NCI-H1417 (cell line): ENCODE measurements around the gene CYP2D6.
"Not testable (repeated sequence)": the region's sequence is repeated elsewhere in the genome, so short reads cannot be mapped to it uniquely, and the experiment has no call there.

Source experiments
- DNase-seq, 3 experiments: peaks; one replicate each; lab custom pipeline; 2025; lab: John Stamatoyannopoulos, UW

The CYP2D6 gene

DNA sequence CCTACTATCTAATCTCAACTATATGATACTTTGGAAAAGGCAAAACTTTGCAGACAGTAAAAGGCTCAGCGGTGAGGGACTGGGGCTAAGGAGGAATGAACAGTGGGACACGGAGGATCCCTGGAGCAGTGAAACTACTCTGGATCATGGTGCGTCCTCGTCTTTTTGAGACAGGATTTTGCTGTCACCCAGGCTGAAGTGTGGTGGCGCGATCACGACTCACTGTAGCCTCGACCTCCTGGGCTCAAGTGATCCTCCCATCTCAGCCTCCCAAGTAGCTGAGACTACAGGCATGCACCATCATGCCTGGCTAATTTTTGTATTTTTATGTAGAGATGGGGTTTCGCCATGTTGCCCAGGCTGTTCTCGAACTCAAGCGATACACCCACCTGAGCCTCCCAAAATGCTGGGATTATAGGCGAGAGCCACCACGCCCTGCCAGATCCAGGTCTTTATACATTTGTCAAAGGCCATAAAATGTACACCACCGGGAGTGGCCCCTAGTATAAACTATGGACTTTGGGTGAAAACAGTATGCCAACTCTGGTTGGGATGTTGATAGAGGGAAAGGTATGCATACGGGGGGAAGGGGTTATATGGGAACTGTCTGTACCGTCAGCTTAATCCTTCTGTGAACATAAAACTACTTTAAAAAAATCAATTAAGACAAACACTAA lies 28.0 kb upstream of the CYP2D6 start:
- no peak for DNase-seq

DNA sequence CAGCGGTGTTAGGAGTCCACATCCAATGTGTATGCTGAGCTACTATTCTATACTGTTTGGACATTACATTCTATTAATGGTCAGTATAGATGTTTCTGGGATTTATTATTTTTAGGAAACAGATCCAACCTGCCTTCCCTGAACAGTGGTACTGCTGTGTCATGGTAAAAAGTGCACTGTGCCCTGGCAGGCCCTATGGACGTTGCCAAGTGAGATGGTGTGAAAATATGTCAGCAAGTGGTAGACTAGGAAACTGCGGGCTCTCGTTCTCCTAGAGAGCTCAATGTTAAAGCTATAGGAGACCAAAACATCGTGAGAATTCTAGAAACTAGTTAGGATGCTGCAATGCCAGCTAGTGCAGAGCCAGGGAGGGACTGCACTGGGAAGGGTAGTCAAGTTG lies 26.0 kb upstream of the CYP2D6 start:
- no peak for DNase-seq

DNA sequence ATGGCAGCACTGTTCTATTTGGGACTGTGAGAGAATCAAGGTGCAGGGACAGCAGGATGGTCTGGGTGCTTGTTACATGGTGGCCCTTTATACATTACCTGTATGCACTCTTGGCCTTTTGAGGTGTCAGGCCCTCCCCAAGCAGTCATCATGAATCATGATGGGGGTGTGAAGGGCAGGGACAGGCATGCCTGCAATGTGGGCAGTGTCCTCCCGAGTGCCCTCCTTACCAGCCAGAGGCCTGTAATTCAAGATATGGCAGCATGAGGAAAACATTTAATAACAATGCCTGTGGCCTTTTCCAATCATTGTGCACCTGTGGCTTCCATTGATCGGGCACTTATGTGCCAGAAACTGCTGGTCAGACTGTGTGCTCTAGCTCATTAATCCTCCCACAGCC lies 25.5 kb upstream of the CYP2D6 start:
- no peak for DNase-seq

DNA sequence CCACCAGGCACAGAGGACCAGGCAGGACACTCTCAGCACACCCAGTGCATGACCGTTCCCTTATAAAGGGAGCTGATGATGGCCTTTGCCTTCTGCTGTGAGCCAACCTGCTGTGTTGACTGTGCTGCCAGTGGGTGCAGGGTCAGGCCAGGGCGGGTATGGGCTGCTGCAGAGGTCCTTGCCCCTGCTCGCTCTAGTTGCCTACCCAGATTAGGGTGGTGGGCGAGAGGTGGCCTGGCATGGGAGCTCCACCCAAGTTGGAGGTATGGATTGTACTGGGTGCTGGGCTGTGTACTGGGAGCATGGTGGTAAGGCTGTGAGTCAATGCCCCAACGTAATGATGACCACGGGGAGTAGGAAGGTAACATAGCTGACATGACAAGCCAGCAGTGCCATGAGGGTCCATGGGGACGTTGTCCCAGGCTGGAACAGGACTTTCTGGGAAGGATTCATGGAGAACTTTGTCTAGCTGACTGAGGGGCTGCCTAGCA lies 24.5 kb upstream of the CYP2D6 start:
- no peak for DNase-seq

DNA sequence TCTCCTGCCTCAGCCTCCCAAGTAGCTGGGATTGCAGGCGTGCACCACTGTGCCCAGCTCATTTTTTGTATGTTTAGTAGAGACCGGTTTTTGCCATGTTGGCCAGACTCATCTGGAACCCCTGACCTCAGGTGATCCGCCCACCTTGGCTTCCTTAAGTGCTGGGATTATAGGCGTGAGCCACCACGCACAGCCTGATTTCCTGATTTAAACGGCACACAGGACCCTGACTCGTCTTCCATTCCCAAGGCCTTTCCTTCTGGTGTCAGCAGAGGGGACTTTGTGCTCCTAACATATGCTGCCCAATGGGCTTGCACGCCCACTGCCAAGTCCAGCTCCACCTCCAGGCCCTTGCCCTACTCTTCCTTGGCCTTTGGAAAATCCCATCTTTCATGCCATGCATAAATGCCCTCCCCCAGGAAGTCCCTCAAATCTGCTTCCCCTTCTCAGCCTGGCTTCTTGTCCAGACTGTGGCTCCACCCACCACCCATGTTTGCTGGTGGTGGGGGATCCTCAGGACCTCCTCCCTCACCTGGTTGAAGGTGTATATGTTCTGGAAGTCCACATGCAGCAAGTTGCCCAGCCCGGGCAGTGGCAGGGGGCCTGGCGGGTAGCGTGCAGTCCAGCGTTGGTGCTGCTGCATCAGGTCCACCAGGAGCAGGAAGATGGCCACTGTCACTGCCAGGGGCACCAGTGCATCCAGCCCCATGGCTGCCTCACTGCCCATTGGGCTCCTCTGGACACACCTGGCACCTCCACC lies 23.9 kb upstream of the CYP2D6 start:
- DNase-seq = no peak

DNA sequence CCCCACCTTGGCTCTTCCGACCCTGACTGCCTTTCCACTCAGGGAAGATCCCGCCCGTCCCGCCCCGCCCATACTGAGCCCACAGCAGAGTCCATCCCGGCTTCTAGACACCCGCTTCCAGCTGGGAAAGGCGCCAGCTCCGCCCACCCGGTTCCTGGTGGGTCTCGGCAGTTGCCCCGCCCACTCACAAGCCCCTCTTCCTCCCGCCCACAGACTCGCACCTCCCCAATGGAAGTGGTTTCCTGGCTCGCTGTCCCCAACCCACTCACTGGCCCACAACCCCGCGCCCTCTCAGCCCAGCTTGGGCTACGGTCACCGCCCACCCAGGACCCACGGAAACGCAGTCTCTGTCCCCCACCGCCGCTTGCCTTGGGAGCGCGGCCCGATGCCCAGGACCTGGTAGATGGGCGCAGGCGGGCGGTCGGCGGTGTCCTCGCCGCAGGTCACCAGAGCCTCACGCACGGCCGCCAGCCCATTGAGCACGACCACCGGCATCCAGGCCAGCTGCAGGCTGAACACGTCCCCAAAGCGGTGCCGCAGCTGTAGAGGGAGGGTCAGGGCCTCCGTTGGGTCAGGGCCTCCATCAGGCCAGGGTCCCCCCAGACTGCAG lies 22.2 kb upstream of the CYP2D6 start:
- DNase-seq = no peak

DNA sequence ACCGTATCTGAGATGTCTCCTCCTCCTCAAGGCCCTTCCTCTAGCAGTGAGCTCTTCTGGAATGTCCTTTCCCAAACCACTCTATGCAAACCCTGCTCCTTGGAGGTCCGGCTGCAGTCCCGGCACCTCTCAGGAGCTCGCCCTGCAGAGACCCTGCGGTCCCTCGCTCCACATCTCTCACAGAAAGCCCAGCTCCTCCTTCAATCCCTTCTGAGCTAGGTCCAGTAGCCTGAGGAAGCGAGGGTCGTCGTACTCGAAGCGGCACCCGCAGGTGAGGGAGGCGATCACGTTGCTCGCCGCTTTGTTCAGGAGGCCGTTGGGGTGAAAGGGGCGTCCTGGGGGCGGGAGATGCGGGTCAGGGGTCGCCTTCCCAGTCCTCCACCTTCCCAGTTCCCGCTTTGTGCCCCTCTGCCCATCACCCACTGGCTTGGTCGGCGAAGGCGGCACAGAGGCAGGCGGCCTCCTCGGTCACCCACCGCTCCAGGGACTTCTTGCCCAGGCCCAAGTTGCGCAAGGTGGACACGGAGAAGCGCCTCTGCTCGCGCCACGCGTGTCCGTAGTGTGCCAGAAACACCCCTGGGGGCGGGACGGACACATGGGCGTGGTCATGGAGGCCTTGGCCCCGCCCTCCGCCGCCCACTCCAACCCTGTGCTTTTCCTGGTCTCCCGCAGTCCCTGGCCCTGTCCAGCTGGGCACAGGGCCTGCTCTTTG lies 21.5 kb upstream of the CYP2D6 start:
- DNase-seq = no peak

DNA sequence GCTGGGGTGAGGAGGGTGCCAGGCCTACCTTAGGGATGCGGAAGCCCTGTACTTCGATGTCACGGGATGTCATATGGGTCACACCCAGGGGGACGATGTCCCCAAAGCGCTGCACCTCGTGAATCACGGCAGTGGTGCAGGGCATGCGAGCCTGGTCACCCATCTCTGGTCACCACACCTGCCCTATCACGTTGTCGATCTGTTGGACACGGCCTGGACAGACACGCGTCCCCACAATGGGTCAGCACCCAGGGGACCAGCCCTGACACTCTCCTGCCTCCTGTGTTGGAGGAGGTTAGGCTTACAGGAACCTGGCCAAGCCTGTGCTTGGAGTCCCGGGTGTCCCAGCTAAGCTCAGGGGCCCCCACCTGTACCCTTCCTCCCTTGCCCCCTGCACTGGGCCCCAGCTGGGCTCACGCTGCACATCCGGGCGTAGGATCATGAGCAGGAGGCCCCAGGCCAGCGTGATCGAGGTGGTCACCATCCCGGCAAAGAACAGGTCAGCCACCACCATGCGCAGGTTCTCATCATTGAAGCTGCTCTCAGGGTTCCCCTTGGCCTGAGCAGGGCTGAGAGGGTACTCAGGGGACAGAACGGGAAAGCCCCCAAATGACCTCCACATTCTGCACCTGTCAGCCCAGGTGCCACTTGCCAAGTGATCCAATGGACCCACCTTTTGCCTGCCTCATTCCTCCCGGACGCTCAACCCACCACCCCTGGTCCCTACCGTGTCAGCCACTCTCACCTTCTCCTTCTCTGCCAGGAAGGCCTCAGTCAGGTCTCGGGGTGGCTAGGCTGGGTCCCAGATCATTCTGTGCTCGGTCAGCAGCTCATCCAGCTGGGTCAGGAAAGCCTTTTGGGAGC lies 20.3 kb upstream of the CYP2D6 start:
- no peak for DNase-seq

DNA sequence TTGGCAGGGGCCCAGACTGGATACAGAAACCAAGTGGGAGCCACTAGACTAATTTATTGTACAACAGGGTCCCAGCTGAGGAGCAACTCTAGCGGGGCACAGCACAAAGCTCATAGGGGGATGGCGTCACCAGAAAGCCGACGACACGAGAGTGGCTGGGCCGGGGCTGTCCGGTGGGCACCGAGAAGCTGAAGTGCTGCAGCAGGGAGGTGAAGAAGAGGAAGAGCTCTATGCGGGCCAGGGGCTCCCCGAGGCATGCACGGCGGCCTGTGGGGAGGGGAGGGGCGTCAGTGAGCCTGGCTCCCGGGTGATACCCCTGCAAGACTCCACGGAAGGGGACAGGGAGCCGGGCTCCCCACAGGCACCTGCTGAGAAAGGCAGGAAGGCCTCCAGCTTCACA lies 19.2 kb upstream of the CYP2D6 start:
- DNase-seq = not testable (repeated sequence)

DNA sequence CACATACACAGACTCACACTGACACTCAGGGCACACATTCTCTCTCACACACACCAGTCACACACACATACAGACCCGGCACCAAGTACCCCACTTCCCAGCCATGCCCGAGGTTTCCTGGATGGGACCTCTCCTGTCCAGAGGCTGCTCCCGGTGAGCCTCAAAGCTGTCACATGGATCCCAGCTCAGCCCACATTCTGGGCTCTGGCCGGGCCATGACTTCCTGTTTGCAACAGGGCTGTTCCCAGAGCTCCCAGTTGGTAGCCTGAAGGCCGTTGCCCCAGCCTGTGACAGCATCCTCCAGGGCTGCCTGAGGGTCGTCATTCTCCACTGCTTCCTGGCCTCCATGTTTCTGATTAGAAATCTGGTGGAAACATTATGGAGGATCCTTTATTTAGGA lies 14.6 kb upstream of the CYP2D6 start:
- no peak for DNase-seq

DNA sequence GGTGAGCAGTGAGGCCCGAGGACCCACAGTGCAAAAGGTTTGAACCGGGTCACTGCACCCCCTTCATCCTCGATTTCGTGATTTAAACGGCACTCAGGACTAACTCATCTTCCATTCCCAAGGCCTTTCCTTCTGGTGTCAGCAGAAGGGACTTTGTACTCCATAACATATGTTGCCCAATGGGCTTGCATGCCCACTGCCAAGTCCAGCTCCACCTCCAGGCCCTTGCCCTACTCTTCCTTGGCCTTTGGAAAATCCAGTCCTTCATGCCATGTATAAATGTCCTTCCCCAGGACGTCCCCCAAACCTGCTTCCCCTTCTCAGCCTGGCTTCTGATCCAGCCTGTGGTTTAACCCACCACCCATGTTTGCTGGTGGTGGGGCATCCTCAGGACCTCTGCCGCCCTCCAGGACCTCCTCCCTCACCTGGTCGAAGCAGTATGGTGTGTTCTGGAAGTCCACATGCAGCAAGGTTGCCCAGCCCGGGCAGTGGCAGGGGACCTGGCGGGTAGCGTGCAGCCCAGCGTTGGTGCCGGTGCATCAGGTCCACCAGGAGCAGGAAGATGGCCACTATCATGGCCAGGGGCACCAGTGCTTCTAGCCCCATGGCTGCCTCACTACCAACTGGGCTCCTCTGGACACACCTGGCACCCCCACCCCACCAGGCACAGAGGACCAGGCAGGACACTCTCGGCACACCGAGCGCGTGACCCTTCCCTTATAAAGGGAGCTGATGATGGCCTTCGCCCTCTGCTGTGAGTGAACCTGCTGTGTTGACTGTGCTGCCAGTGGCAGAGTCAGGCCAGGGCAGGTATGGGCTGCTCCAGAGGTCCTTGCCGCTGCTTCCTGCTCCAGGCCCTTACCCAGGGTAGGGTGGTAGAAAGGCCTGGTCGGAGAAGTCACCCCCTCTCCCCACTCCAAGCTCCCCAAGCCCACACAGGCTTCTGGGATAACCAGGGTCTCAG lies 13.5 kb upstream of the CYP2D6 start:
- not testable (repeated sequence) for DNase-seq

DNA sequence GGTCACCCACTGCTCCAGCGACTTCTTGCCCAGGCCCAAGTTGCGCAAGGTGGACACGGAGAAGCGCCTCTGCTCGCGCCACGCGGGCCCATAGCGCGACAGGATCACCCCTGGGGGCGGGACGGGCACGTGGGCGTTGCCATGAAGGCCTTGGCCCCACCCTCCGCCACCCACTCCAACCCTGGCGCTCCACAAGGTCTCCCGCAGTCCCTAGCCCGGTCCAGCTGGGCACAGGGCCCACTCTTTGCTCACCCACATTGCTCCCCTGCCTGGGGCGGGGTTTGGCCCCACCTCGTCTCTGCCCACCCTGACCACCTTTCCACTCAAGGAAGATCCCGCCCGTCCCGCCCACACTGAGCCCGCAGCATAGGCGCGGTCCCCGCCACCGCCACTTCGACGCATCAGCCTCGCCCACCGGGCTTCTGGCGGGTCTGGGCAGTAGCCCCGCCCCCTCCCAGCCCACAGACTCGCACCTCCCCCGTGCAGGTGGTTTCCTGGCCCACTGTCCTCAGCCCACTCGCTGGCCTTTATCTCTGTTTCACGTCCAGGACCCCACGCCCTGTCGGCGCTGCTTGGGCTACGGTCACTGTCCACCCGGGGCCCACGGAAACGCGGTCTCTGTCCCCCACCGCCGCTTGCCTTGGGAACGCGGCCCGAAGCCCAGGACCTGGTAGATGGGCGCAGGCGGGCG lies 12.3 kb upstream of the CYP2D6 start:
- DNase-seq = no peak

DNA sequence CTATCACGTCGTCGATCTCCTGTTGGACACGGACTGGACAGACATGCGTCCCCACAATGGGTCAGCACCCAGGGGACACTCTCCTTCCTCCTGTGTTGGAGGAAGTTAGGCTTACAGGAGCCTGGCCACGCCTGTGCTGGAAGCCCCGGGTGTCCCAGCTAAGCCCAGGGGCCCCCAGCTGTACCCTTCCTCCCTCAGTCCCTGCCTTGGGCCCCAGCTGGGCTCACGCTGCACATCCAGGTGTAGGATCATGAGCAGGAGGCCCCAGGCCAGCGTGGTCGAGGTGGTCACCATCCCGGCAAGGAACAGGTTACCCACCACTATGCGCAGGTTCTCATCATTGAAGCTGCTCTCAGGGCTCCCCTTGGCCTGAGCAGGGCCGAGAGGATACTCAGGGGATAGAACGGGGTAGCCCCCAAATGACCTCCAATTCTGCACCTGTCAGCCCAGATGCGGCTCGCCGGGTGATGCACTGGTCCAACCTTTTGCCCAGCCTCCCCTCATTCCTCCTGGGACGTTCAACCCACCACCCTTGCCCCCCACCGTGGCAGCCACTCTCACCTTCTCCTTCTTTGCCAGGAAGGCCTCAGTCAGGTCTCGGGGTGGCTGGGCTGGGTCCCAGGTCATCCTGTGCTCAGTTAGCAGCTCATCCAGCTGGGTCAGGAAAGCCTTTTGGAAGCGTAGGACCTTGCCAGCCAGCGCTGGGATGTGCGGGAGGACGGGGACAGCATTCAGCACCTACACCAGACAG lies 10.9 kb upstream of the CYP2D6 start:
- not testable (repeated sequence) for DNase-seq

DNA sequence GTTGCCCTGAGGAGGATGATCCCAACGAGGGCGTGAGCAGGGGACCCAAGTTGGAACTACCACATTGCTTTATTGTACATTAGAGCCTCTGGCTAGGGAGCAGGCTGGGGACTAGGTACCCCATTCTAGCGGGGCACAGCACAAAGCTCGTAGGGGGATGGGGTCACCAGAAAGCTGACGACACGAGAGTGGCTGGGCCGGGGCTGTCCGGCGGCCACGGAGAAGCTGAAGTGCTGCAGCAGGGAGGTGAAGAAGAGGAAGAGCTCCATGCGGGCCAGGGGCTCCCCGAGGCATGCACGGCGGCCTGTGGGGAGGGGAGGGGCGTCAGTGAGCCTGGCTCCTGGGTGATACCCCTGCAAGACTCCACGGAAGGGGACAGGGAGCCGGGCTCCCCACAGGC lies 9.5 kb upstream of the CYP2D6 start:
- DNase-seq = not testable (repeated sequence)

DNA sequence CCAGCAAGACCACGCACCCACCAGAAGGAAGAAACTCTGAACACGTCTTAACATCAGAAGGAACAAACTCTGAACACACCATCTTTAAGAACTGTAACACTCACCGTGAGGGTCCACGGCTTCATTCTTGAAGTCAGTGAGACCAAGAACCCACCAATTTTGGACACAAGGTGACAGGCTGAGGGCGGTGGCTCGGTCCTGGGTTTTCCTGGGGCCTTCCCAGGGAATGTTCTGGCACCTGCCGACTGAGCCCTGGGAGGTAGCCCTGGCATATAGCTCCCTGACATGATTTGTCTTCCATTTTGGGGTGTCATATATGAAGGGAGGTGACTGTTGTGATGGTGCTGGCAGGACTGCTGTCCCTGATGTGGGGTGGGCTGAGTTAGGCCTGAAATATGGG lies 8.9 kb upstream of the CYP2D6 start:
- DNase-seq = not testable (repeated sequence)

DNA sequence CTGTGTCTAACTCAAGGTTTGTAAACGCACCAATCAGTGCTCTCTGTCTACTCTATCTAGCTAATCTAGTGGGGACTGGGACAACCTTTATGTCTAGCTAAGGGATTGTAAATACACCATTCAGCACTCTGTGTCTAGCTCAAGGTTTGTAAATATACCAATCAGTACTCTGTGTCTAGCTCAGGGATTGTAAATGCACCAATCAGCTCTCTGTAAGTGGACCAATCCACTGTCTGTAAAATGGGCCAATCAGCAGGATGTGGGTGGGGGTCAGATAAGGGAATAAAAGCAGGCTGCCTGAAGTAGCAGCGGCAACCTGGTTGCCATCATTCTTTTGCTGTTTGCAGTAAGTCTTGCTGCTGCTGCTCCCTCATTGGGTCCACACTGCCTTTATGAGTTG lies 8.4 kb upstream of the CYP2D6 start:
- DNase-seq = no peak

DNA sequence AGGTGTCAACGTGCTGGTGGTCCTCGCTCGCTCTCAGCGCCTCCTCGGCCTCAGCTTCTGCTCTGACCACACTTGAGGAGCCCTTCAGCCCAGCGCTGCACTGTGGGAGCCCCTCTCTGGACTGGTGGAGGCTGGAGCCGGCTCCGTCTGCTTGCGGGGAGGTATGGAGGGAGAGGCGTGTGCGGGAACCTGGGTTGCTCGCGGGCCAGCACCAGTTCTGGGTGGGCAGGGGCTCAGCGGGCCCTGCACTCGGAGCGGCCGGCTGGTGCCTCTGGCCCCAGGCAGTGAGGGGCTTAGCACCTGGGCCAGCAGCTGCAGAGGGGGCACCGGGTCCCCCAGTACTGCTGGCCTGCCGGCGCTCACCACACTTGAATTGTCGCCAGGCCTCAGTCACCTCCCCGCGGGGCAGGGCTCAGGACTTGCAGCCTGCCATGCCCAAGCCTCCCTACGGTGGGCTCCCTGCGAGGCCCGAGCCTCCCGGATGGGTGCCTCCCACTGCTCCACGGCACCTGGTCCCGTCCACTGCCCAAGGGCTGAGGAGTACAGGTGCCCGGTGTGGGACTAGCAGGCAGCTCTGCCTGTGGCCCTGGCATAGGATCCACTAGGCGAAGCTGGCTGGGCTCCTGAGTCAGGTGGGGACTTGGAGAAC lies 7.6 kb upstream of the CYP2D6 start:
- no peak for DNase-seq

DNA sequence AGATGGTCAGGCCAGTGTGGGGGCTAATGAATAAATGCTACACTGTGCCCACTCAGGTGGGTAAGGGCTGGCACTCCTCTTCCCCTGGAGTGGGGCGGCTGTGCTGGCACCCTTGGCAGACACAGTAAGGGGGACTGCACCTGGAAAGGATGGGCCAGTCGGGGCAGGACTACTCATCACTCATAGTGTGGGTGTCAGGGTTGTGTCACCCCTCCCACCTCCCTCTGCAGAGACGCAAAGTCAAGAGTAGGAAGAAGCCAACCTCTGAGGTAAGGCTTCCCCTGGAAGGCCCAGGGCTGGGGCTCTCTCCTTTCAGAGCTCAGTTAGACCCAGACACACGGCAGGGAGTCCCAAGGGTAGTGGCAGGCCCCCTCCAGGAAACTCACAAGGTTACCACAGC lies 5.1 kb upstream of the CYP2D6 start:
- DNase-seq = not testable (repeated sequence)
